Putamen (tissue), 1 donor: Measurements from ENCODE around the gene MYLK.
"Not testable (repeated sequence)": the region's sequence is repeated elsewhere in the genome, so short reads cannot be mapped to it uniquely, and the experiment has no call there.

Source experiments
- DNase-seq: peaks from one replicate; pipeline ENCODE4 v3.0.0-alpha.2; 2016; ENCODE audit warnings: low spot score

MYLK gene, protein sequence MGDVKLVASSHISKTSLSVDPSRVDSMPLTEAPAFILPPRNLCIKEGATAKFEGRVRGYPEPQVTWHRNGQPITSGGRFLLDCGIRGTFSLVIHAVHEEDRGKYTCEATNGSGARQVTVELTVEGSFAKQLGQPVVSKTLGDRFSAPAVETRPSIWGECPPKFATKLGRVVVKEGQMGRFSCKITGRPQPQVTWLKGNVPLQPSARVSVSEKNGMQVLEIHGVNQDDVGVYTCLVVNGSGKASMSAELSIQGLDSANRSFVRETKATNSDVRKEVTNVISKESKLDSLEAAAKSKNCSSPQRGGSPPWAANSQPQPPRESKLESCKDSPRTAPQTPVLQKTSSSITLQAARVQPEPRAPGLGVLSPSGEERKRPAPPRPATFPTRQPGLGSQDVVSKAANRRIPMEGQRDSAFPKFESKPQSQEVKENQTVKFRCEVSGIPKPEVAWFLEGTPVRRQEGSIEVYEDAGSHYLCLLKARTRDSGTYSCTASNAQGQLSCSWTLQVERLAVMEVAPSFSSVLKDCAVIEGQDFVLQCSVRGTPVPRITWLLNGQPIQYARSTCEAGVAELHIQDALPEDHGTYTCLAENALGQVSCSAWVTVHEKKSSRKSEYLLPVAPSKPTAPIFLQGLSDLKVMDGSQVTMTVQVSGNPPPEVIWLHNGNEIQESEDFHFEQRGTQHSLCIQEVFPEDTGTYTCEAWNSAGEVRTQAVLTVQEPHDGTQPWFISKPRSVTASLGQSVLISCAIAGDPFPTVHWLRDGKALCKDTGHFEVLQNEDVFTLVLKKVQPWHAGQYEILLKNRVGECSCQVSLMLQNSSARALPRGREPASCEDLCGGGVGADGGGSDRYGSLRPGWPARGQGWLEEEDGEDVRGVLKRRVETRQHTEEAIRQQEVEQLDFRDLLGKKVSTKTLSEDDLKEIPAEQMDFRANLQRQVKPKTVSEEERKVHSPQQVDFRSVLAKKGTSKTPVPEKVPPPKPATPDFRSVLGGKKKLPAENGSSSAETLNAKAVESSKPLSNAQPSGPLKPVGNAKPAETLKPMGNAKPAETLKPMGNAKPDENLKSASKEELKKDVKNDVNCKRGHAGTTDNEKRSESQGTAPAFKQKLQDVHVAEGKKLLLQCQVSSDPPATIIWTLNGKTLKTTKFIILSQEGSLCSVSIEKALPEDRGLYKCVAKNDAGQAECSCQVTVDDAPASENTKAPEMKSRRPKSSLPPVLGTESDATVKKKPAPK (N-terminal part only)

GRCh38 chr3:123884203-123884831, at the start of gene MYLK:
MYLK (minus strand) TSS chr3:123884332; CDS start chr3:123793841, 90,491 bp downstream.
- DNase-seq: no peak

- no peak for DNase-seq
Observed at GRCh38 chr3:123930445-123930844, 46.3 kb upstream of the MYLK start.

DNA sequence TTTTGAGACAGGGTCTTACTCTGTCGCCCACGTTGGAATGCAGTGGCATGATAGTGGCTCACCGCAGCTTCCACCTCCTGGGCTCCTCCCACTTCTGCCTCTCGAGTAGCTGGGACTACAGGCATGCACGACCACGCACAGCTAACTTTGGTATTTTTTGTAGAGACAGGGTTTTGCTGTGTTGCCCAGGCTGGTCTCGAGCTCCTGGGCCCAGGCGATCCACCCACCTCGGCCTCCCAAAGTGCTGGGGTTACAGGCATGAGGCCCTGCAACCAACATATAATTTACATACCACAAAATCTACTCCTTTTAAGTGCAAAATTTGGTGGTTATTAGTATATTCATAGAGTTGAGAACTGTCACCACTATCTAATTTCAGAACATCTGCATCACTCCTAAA, 45.2 kb upstream of the MYLK start:
- DNase-seq: no peak

- no peak for DNase-seq
Observed at GRCh38 chr3:123926396-123926795, 42.3 kb upstream of the MYLK start.

DNA sequence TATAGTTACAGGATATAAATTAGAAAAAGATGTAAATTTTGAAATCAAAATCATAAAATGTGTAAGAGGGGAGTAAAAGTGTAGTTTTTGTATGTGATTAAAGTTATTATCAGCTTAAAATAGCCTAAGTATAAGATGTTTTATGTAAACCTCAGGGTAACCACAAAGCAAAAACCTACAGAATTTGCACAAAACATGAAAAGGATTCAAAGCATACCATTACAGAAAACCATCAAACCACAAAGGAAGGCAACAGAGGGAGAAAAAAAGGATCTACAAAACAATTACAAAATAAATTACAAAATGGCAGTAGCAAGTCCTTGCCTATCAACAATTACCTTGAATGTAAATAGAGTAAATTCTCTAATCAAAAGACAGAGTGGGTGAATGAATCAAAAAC, 36.7 kb upstream of the MYLK start:
- no peak for DNase-seq

DNA sequence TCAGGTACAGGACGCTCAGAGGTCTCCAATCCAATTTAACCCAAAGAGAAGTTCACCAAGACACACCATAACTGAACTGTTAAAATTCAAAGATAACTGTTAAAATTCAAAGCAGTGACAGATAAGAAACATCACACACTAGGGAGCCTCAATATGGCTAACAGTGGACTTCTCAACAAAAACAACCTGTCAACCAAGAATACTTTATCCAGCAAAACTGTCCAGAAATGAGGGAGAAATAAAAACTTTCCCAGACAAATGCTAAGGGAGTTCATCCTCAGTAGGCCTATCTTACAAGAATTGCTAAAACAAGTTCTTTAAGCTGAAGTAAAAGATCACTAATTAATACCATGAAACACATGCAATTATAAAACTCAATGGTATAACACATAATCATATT, 36.3 kb upstream of the MYLK start:
- no peak for DNase-seq

DNA sequence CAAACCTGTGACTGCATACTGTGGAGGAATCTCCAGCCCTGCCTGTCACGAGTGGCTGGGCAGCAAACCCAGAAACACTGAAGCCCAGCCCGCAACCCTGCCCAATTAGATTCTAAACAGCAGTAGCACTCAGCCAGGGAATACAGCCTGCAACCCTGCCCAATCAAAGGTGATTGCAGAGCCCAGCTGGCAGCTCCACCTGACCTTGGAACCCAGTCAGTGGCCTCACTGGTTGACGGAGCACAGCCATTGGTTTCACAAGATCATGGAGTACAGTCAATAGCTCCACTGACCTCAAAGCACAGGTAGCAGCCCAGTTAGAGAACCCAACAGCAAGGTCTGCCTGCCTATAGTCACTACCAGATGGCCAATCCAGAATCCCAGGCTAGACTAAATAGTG, 35.2 kb upstream of the MYLK start:
- DNase-seq: no peak

- DNase-seq: no peak
Observed at GRCh38 chr3:123914829-123915228, 30.7 kb upstream of the MYLK start.

DNA sequence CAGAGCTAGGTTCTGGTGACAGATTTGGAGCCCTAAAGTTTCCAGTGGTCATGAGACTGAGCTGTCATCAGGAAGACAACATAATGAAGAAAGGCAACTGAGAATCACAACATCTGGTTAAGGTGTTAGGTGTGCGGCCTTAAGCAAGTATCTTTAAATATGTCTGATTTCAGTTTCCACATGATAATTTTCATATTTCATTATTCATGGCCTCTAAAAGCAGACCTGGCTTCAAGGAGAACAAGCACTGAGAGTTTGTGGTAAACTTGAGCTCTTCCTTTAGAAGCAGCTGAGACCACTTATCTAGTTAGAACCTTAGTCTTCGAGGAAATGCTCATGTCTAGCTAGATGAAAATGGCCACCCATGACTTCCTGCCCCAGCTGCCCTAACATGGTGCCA, 25.7 kb upstream of the MYLK start:
- DNase-seq: no peak

GRCh38 chr3:123907720-123908119, 23.6 kb upstream of the MYLK start:
- no peak for DNase-seq

DNA sequence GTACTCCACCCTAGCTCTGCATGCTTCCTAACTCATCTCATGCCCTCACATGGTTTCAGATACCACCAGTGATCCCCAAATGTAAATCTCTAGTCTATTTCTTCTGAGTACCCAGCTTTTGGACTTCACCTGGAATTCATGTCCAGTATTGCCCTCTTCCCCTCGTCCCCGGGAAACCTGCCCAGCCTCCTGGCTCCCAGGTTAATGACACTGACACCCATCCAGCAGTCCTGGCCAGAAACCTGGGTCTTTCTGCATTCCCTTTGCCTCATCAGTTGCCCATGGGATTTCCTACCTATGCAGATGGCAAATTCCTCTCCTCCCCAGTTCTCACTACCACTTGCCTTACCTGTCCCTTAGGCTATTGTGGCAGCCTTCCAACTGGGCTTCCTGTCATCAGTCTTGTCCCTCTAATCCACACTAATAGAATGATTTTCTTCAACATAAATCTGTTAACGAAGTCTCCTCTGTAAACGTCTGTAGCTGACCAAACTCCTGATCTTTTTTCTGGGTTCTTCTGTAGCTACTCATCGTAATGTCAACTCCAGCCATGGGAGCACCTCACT, 15.3 kb upstream of the MYLK start:
- no peak for DNase-seq

DNA sequence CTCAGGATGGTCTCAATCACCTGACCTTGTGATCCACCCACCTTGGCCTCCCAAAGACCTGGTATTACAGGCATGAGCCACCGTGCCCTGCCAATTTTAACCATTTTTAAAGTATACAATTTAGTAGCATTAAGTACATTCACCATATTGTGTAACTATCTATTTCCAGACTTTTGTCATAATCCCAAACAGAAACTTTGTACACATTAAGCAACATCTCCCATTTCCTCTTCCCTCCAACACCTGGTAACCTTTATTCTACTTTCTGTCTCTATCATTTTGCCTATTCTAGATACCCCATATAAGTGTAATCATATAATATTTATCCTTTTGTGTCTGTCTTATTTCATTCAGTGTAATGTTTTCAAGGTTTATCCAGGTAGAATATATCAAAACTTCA, 8.9 kb upstream of the MYLK start:
- no peak for DNase-seq

DNA sequence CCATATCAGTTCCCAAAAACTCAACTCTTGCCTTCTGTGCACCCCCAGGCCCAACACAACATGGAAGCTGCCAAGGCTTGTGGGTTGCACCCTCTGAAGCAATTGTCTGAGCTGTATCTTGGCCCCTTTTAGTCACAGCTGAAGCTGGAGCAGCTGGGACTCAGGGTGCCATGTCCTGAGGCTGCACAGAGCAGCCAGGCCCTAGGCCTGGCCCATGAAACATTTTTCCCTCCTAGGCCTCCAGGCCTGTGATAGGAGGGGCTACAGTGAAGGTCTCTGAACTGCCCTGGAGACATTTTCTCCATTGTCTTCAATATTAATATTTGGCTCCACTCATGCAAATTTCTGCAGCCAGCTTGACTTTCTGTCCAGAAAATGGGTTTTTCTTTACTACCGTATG, 8.1 kb upstream of the MYLK start:
- DNase-seq: no peak

DNA sequence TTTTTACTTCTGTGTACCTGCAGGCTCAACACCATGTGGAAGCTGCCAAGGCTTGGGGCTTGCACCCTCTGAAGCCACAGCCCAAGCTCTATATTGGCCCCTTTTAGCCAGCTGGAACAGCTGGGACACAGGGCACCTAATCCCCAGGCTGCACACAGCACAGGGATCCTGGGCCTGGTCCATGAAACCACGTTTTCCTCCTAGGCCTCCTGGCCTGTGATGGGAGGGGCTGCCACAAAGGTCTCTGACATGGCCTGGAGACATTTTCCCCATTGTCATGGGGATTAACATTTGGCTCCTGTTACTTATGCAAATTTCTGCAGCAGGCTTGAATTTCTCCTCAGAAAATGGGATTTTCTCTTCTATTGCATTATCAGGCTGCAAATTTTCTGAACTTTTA, 6.9 kb upstream of the MYLK start:
- DNase-seq: not testable (repeated sequence)

- not testable (repeated sequence) for DNase-seq
Observed at GRCh38 chr3:123890162-123890561, 6.0 kb upstream of the MYLK start.

GRCh38 chr3:123884993-123885392, 861 bp upstream of the MYLK start:
- no peak for DNase-seq

DNA sequence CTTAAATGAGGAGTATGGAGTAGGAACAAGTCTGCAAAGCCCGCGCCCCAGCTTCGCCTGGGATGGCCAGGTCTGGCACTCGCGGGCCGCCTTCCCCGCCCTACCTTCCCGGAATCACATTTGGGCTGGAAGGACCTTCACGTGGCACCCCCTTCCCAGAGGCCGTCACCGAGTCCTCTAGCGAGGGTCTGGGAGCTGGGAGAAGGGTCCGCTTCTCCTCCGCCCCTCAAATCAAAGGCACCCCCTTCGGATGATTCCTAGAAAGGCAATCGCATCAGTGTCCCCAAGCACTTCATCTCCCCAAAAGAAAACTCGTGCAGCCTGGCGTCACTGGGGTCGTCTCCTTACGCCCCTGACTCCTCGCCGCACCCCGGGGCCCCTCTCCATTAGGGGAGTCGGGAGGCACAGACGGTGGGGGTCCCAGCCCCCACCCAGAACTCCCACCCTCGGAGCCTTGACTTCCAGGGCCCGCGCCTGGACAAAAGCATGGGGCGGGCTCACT, 380 bp downstream of the MYLK start:
- no peak for DNase-seq

- no peak for DNase-seq
Observed at GRCh38 chr3:123883111-123883510, 1.0 kb downstream of the MYLK start.

DNA sequence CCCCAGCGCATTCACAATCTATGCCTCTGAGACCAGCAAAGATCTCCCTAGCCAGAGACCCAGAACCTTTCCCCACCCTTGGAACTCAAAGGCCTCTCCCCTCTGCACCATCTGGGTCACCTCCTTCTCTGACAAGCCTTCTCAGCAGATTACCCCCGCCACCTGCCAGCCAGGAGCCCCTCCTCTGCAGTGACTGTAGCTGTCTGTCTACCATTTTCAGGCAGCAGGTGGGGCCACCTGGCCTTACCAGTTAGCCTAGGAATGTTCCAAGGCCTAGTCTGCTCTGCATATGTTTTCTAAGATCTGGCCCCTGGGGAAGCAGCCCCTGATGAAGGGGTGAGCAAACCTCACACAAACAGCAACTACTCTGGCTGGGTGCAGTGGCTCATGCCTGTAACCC, 2.4 kb downstream of the MYLK start:
- no peak for DNase-seq

DNA sequence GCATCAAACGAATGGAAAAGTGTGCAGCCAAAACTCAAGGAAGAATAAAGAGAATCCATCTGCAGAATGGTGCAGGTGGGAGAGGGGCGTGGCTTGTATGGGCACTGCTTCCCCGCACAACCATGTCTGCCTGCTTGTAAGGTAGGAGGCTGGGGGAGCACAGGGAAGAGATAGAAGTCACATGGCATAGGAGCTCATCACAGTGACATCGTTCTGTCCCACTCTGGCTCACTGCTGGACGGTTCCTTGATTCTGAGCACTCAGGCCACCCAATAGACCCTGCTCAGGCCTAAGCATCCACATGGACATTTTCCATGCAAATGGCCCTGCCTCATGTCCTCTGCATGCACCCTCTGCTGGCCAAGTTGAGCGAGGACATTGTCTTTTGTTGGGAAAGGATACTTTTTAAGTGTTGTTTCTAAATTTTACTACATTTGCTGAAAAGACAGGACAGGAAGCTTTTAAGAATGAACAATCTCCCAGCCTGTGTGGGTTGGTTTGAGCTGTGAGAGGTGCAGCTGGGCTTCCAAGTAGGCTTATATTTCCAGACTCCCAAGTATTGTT, 3.1 kb downstream of the MYLK start:
- no peak for DNase-seq

- no peak for DNase-seq
Observed at GRCh38 chr3:123878807-123879206, 5.3 kb downstream of the MYLK start.
